ENCODE measurements around the gene SEPTIN10. TPM values are rescaled to one million over a fixed set of nuclear protein-coding genes. Genes with fewer than 3 reads are reported as not detected.
"Not testable (repeated sequence)": the region's sequence is repeated elsewhere in the genome, so short reads cannot be mapped to it uniquely, and the experiment has no call there.

The SEPTIN10 gene
- total and polyA plus RNA-seq, 7 experiments from 2014 or later = 0.53 to 5.9 (median 2.0) TPM

DNA sequence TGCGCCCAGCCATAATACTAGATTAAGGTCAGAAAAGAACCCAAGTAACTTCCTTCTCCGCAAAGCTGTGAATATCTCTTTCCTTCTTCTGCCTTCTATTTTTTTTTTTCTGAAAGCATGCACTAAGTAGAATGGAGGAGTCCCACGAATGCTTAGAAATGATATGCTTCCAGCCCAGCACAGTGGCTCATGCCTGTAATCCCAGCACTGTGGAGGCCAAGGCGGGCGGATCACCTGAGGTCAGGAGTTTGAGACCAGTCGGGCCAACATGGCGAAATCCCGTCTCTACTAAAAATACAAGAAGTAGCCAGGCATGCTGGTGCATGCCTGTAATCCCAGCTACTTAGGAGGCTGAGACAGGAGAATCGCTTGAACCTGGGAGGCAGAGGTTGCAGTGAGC lies 26.2 kb upstream of the SEPTIN10 start:
- H3K4me1 ChIP-seq (ENCODE audit: control insufficient read depth in 2 of 2, insufficient read depth in 2 of 2, low read length in 2 of 2); CTCF ChIA-PET; H3K27me3 Mint-ChIP-seq; intact Hi-C loops (cut with micrococcal nuclease); H3K36me3 Mint-ChIP-seq; H3K27ac ChIP-seq (ENCODE audit: low read depth, low read length); H3K9me3 ChIP-seq (ENCODE audit: control insufficient read depth in 2 of 3, low read length in 3 of 3); H3K4me3 Mint-ChIP-seq; H3K27ac Mint-ChIP-seq; ATAC-seq; H3K27me3 ChIP-seq (ENCODE audit: control insufficient read depth in 2 of 2, insufficient read depth in 2 of 2, low read length in 2 of 2); H3K9me3 Mint-ChIP-seq; DNase-seq; H3K36me3 ChIP-seq (ENCODE audit: control insufficient read depth in 2 of 3, insufficient read depth in 3 of 3, low read length in 3 of 3); H3K4me3 ChIP-seq (ENCODE audit: low read length); POLR2A ChIA-PET: not testable (repeated sequence)
- H3K4me1 Mint-ChIP-seq = peaks cover 0 to 14% (median 5%) of the 10 kb centered on the region in 7 donors

DNA sequence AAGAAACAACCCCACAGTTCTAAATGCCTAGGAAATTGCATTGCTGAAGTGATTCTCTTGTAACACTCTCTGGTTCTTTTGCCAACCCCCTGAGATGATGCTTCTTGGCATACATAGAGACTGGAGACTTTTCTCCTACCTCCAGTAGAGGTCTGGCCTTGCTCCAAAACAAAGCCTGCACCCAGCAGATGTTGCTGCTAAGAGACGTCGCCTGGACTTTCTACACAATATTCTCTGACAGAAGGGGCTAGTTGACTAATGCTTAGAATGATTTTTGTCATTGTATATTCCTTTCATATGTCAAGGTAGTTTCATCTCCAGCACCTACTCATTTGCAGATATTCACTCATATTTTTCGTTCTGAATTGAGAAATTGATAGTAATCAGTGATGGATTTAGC lies 25.0 kb upstream of the SEPTIN10 start:
- ChIA-PET CTCF (interaction anchor here (0.6 kb wide), 1 partner anchor 92 kb away, joined by 4 read pairs; no protein-coding TSS in a partner anchor), POLR2A (no interaction called here)
- Histone ChIP-seq H3K27me3 (ENCODE audit: control insufficient read depth in 2 of 2, insufficient read depth in 2 of 2, low read length in 2 of 2) (no peaks in the 10 kb centered on the region), H3K36me3 (ENCODE audit: control insufficient read depth in 2 of 3, insufficient read depth in 3 of 3, low read length in 3 of 3) (no peaks in the 10 kb centered on the region), H3K27ac (ENCODE audit: low read depth, low read length) (no peak overlapping the region), H3K4me3 (ENCODE audit: low read length) (no peak overlapping the region), H3K4me1 (ENCODE audit: control insufficient read depth in 2 of 2, insufficient read depth in 2 of 2, low read length in 2 of 2) (no peaks in the 10 kb centered on the region), H3K9me3 (ENCODE audit: control insufficient read depth in 2 of 3, low read length in 3 of 3) (no peaks in the 10 kb centered on the region)
- no peak for DNase-seq
- no peak overlapping the region for H3K4me3 Mint-ChIP-seq
- no peaks in the 10 kb centered on the region for H3K36me3 Mint-ChIP-seq
- H3K4me1 Mint-ChIP-seq = peaks cover 0 to 14% (median 5%) of the 10 kb centered on the region in 7 donors
- no peak for ATAC-seq
- H3K27me3 Mint-ChIP-seq = no peaks in the 10 kb centered on the region
- no peaks in the 10 kb centered on the region for H3K9me3 Mint-ChIP-seq
- no peak overlapping the region for H3K27ac Mint-ChIP-seq
- intact Hi-C loops (cut with micrococcal nuclease) = no loop called here

DNA sequence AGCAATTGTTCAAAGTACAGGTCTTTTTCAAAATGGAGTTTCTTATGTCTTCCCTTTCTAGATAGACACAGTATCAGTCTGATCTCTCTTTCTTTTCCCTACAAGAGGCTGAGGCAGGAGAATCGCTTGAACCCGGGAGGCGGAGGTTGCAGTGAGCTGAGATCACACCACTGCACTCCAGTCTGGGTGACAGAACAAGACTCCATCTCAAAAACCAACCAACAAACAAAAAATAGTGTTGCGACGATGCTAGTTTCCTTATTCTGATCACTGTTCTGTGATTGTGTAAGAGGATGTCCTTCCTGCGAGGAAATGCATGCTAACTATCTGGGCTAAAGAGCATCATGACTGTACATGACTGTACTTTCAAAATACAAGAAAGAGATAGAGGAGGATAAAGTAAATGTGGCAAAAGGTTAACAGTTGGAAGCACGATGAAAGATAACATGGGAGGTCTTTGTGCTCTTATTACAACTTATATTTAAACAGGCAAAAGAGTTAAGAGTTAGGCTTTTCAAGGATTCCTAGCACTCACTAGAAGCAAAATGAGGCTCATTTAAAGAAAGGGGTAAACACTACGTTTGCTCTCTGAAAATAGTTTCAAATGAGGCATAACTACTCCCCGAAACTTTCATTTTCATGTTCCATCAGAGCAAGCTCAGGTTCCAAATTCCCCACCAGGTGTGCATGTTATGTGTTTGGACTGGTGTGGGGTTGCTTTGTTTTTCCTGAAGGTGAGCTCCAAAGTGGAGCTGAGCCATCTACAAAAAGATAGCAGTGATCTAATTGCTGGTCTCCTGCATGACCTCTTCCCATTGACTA lies 24.2 kb upstream of the SEPTIN10 start:
- H3K27me3 ChIP-seq (ENCODE audit: control insufficient read depth in 2 of 2, insufficient read depth in 2 of 2, low read length in 2 of 2) = no peaks in the 10 kb centered on the region
- POLR2A ChIA-PET = no interaction called here
- no peak overlapping the region for H3K27ac ChIP-seq (ENCODE audit: low read depth, low read length)
- no peaks in the 10 kb centered on the region for H3K4me1 ChIP-seq (ENCODE audit: control insufficient read depth in 2 of 2, insufficient read depth in 2 of 2, low read length in 2 of 2)
- Mint-ChIP-seq H3K27ac (peak overlapping the region in 1 of 9 donors; percentile 79), H3K36me3 (no peaks in the 10 kb centered on the region), H3K9me3 (peaks cover 0 to 2% (median 0%) of the 10 kb centered on the region in 11 donors), H3K27me3 (peaks cover 0 to 7% (median 0%) of the 10 kb centered on the region in 5 donors), H3K4me1 (peaks cover 0 to 18% (median 5%) of the 10 kb centered on the region in 7 donors), H3K4me3 (peak overlapping the region in 2 of 10 donors; percentile 6 to 16)
- no peak for DNase-seq
- H3K36me3 ChIP-seq (ENCODE audit: control insufficient read depth in 2 of 3, insufficient read depth in 3 of 3, low read length in 3 of 3) = no peaks in the 10 kb centered on the region
- intact Hi-C loops (cut with micrococcal nuclease) = no loop called here
- H3K4me3 ChIP-seq (ENCODE audit: low read length) = no peak overlapping the region
- H3K9me3 ChIP-seq (ENCODE audit: control insufficient read depth in 2 of 3, low read length in 3 of 3) = no peaks in the 10 kb centered on the region
- CTCF ChIA-PET = interaction anchor here (0.6 kb wide), 1 partner anchor 92 kb away, joined by 4 read pairs; no protein-coding TSS in a partner anchor
- peak; percentile 54 for ATAC-seq

DNA sequence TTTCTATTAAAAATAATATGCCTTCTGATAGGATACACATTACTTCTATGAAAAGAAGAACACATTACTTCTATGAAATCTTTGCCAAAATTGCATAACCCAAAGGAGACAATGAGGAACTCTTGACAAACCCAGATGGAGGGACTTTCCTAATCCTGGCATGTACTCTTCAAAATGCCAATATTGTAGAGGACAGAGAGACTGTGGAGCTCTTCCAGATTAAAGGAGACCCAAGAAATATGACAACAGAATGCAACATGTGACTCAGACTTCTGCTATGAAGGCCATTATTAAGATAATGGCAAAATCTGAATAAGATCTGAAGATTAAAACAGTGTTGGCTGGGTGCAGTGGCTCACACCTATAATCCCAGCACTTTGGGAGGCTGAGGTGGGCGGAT lies 22.6 kb upstream of the SEPTIN10 start:
- ChIA-PET POLR2A (no interaction called here), CTCF (no interaction called here)
- no peaks in the 10 kb centered on the region for H3K36me3 Mint-ChIP-seq
- H3K4me3 Mint-ChIP-seq = no peak overlapping the region
- Histone ChIP-seq H3K27ac (ENCODE audit: low read depth, low read length) (no peak overlapping the region), H3K9me3 (ENCODE audit: control insufficient read depth in 2 of 3, low read length in 3 of 3) (no peaks in the 10 kb centered on the region), H3K4me3 (ENCODE audit: low read length) (no peak overlapping the region), H3K4me1 (ENCODE audit: control insufficient read depth in 2 of 2, insufficient read depth in 2 of 2, low read length in 2 of 2) (no peaks in the 10 kb centered on the region), H3K36me3 (ENCODE audit: control insufficient read depth in 2 of 3, insufficient read depth in 3 of 3, low read length in 3 of 3) (no peaks in the 10 kb centered on the region), H3K27me3 (ENCODE audit: control insufficient read depth in 2 of 2, insufficient read depth in 2 of 2, low read length in 2 of 2) (no peaks in the 10 kb centered on the region)
- peaks cover 0 to 18% (median 5%) of the 10 kb centered on the region in 7 donors for H3K4me1 Mint-ChIP-seq
- intact Hi-C loops (cut with micrococcal nuclease) = no loop called here
- ATAC-seq (peak; percentile 69), DNase-seq (no peak)
- peaks cover 0 to 2% (median 0%) of the 10 kb centered on the region in 11 donors for H3K9me3 Mint-ChIP-seq
- H3K27ac Mint-ChIP-seq = no peak overlapping the region
- H3K27me3 Mint-ChIP-seq = peaks cover 0 to 10% (median 0%) of the 10 kb centered on the region in 5 donors

DNA sequence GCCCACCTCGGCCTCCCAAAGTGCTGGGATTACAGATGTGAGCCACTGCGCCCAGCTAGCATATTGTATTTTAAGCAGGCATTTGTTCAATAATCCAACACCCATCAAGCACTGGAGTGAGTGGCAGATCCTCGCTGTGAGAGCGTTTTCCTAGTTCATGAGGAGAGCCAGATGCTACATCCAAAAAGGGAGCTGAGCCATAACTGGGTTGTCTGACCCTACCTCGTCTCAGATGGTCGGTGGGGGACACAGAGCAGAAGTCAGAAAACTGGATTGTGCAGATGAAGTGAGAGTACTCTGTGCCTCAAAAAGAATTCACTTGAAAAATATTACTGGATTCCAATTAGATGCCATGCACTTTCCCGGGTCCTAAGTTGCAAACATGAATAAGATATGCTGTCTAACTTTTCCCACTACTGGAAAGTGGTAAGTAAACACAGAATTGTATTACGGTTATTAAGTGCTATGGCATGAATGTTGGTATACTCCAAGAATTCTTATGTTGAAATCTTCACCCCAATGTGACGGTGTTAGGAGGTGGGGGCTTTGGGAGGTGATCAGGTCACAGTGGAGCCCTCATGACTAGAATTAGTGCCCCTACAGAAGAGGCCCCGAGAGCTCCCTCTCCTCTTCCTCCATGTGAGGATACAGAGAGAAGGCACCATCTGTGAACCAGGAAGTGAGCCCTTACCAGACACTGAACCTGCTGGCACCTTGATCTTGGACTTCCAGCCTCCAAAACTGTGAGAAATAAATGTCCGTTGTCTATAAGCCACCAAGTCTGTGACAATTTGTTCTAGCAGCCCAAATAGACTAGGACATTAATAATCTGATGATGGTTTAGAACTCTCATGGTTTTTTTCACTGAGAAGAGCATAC lies 21.9 kb upstream of the SEPTIN10 start:
- ATAC-seq = no peak
- no peaks in the 10 kb centered on the region for H3K4me1 ChIP-seq (ENCODE audit: control insufficient read depth in 2 of 2, insufficient read depth in 2 of 2, low read length in 2 of 2)
- intact Hi-C loops (cut with micrococcal nuclease) = no loop called here
- ChIA-PET CTCF (no interaction called here), POLR2A (no interaction called here)
- DNase-seq = no peak
- no peak overlapping the region for H3K27ac ChIP-seq (ENCODE audit: low read depth, low read length)
- no peaks in the 10 kb centered on the region for H3K36me3 Mint-ChIP-seq
- no peak overlapping the region for H3K27ac Mint-ChIP-seq
- no peaks in the 10 kb centered on the region for H3K27me3 ChIP-seq (ENCODE audit: control insufficient read depth in 2 of 2, insufficient read depth in 2 of 2, low read length in 2 of 2)
- H3K4me3 ChIP-seq (ENCODE audit: low read length) = no peak overlapping the region
- peaks cover 0 to 10% (median 0%) of the 10 kb centered on the region in 5 donors for H3K27me3 Mint-ChIP-seq
- peaks cover 0 to 2% (median 0%) of the 10 kb centered on the region in 11 donors for H3K9me3 Mint-ChIP-seq
- H3K9me3 ChIP-seq (ENCODE audit: control insufficient read depth in 2 of 3, low read length in 3 of 3) = no peaks in the 10 kb centered on the region
- H3K4me1 Mint-ChIP-seq = peaks cover 0 to 18% (median 5%) of the 10 kb centered on the region in 7 donors
- H3K4me3 Mint-ChIP-seq = no peak overlapping the region
- no peaks in the 10 kb centered on the region for H3K36me3 ChIP-seq (ENCODE audit: control insufficient read depth in 2 of 3, insufficient read depth in 3 of 3, low read length in 3 of 3)

DNA sequence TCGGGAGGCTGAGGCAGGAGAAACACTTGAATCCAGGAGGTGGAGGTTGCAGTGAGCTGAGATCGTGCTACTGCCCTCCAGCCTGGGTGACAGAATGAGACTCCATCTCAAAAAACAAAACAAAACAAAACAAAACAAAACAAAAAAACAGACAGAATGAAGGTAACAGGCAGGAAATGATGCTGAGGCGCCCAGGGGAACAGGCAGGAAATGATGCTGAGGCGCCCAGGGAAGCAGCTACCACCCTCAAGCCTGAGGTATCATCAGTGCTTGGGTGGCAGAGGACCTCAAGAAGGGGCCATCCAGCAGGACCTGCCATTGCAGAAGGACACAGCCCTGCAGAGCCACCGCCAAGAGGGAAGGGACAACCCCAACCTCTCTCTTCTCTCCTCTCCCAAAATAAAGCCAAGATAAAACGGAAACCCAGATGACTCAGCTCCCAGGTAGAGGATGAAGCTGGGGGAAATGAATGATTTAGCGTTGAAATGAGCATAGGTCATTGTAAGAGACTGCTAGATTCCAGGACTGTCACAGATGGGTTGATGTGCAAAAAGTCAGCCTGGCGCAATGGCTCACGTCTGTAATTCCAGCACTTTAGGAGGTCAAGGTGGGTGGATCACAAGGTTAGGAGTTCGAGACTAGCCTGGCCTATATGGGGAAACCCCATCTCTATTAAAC lies 19.7 kb upstream of the SEPTIN10 start:
- Mint-ChIP-seq H3K4me3 (peak overlapping the region in 2 of 10 donors; percentile 23 to 29), H3K27me3 (peaks cover 0 to 10% (median 0%) of the 10 kb centered on the region in 5 donors), H3K27ac (no peak overlapping the region), H3K36me3 (no peaks in the 10 kb centered on the region), H3K9me3 (peaks cover 0 to 2% (median 0%) of the 10 kb centered on the region in 11 donors), H3K4me1 (peaks cover 0 to 17% (median 5%) of the 10 kb centered on the region in 7 donors)
- POLR2A ChIA-PET = no interaction called here
- H3K27ac ChIP-seq (ENCODE audit: low read depth, low read length) = no peak overlapping the region
- ATAC-seq (no peak), DNase-seq (no peak)
- intact Hi-C loops (cut with micrococcal nuclease) = no loop called here
- H3K4me3 ChIP-seq (ENCODE audit: low read length) = no peak overlapping the region
- CTCF ChIA-PET = no interaction called here
- no peaks in the 10 kb centered on the region for H3K9me3 ChIP-seq (ENCODE audit: control insufficient read depth in 2 of 3, low read length in 3 of 3)
- H3K36me3 ChIP-seq (ENCODE audit: control insufficient read depth in 2 of 3, insufficient read depth in 3 of 3, low read length in 3 of 3) = no peaks in the 10 kb centered on the region
- H3K4me1 ChIP-seq (ENCODE audit: control insufficient read depth in 2 of 2, insufficient read depth in 2 of 2, low read length in 2 of 2) = no peaks in the 10 kb centered on the region
- no peaks in the 10 kb centered on the region for H3K27me3 ChIP-seq (ENCODE audit: control insufficient read depth in 2 of 2, insufficient read depth in 2 of 2, low read length in 2 of 2)
